ENCODE results near the gene ANAPC15. TPM values are rescaled to one million over a fixed set of nuclear protein-coding genes. Genes with fewer than 3 reads are reported as not detected.
A peak's percentile ranks its signal among the peaks of the same experiment; 100 is the strongest.

The ANAPC15 gene
- total and polyA plus RNA-seq, 10 donors: 16.5 to 65.6 (median 28.1) TPM

GRCh38 chr11:72112978-72113808 lies 698 bp upstream of the ANAPC15 start:
- H3K9me3 ChIP-seq: no peaks in the 10 kb centered on the region
- no peak for DNase-seq
- peaks cover 0 to 29% (median 5%) of the 10 kb centered on the region in 6 donors for H3K36me3 ChIP-seq
- peak overlapping the region in 7 of 8 donors; percentile 45 to 77 (median 51) for H3K4me3 ChIP-seq
- peaks cover 5 to 36% (median 17%) of the 10 kb centered on the region in 6 donors for H3K4me1 ChIP-seq
- intact Hi-C loops (cut with DNase I; ENCODE audit: low total_unique reads): no loop called here
- 62 to 67% (median 66%) methylated on average over 9 of the region's 9 CpGs for WGBS, 5 donors
- peak overlapping the region; percentile 92 to 99 (median 98) for H3K27ac ChIP-seq
- TF ChIP-seq POLR2A (IDR thresholded peaks at IDR 0.05): no peak
- no peak for TF ChIP-seq POLR2AphosphoS5 (IDR thresholded peaks at IDR 0.05)
- no peak for TF ChIP-seq CTCF (IDR thresholded peaks at IDR 0.05 in 8 of 11, conservative IDR thresholded peaks at IDR 0.05 in 3 of 11)
- H3K27me3 ChIP-seq (replicated peaks in 1 of 7): no peaks in the 10 kb centered on the region

GRCh38 chr11:72111300-72112142 lies 974 bp downstream of the ANAPC15 start:
- Histone ChIP-seq H3K36me3 (peaks cover 0 to 40% (median 5%) of the 10 kb centered on the region in 6 donors), H3K27me3 (replicated peaks in 1 of 7) (no peaks in the 10 kb centered on the region), H3K4me3 (peak overlapping the region in 7 of 8 donors; percentile 45 to 77 (median 51)), H3K27ac (peak overlapping the region; percentile 92 to 99 (median 98)), H3K9me3 (no peaks in the 10 kb centered on the region), H3K4me1 (peaks cover 5 to 28% (median 17%) of the 10 kb centered on the region in 6 donors)
- intact Hi-C loops (cut with DNase I; ENCODE audit: low total_unique reads): no loop called here
- 3 to 7% (median 5%) methylated on average over 10 of the region's 10 CpGs for WGBS, 5 donors
- no peak for DNase-seq
- no peak for TF ChIP-seq POLR2A (IDR thresholded peaks at IDR 0.05)
- no peak for TF ChIP-seq POLR2AphosphoS5 (IDR thresholded peaks at IDR 0.05)
- no peak for TF ChIP-seq CTCF (IDR thresholded peaks at IDR 0.05 in 8 of 11, conservative IDR thresholded peaks at IDR 0.05 in 3 of 11)

- 95 to 99% (median 96%) methylated on average over 14 of the region's 14 CpGs for WGBS, 5 donors
- Histone ChIP-seq H3K4me1 (peaks cover 17 to 34% (median 26%) of the 10 kb centered on the region in 6 donors), H3K36me3 (peaks cover 0 to 49% (median 5%) of the 10 kb centered on the region in 6 donors), H3K27ac (no peak within 1 kb of the TSS), H3K27me3 (replicated peaks in 1 of 7) (no peaks in the 10 kb centered on the region), H3K9me3 (no peaks in the 10 kb centered on the region), H3K4me3 (no peak within 1 kb of the TSS)
- intact Hi-C loops (cut with DNase I; ENCODE audit: low total_unique reads): no loop called here
- DNase-seq: peak; percentile 73
- TF ChIP-seq POLR2AphosphoS5 (IDR thresholded peaks at IDR 0.05) (no peak), POLR2A (IDR thresholded peaks at IDR 0.05) (no peak), CTCF (IDR thresholded peaks at IDR 0.05 in 8 of 11, conservative IDR thresholded peaks at IDR 0.05 in 3 of 11) (no peak)
These were observed 6.6 kb downstream of the ANAPC15 start, which contains the start of gene TOMT for GRCh38 chr11:72105888-72106287. Gene TOMT (plus strand): TSS chr11:72105924. CDS start chr11:72105952, 28 bp downstream.
